HAP-1 (cell line): ENCODE data around the gene GOLM1.

Experiments used
- DNase-seq, 2 experiments: peaks; one replicate each; pipeline ENCODE4 v3.0.0-alpha.2; 2016 to 2020; ENCODE audit warnings: low spot score in 2 of 2
- H3K27me3 ChIP-seq: fragments of 250-450 bp; sonication (Bioruptor Pico); 2 replicates; pipeline ENCODE4 v1.5.1; 2020; ENCODE audit warnings: low read depth, mild to moderate bottlenecking, moderate library complexity
- H3K36me3 ChIP-seq: fragments of 250-450 bp; sonication (Bioruptor Pico); replicated peaks from 2 replicates; pipeline ENCODE4 v1.5.1; 2020; ENCODE audit warnings: mild to moderate bottlenecking
- H3K4me1 ChIP-seq: fragments of 250-450 bp; sonication (Bioruptor Pico); 2 replicates; pipeline ENCODE4 v1.5.1; 2020; ENCODE audit warnings: mild to moderate bottlenecking
- H3K4me3 ChIP-seq: fragments of 250-450 bp; sonication (Bioruptor Pico); 2 replicates; pipeline ENCODE4 v1.5.1; 2020; ENCODE audit warnings: mild to moderate bottlenecking, moderate library complexity
- H3K9me3 ChIP-seq: fragments of 250-450 bp; sonication (Bioruptor Pico); 2 replicates; pipeline ENCODE4 v1.5.1; 2020; ENCODE audit warnings: mild to moderate bottlenecking, moderate library complexity
- in situ Hi-C: fragments of 300-500 bp; cut with MboI; formaldehyde crosslinking; loops from 3 replicates; pipeline ENCODE4 v1.14.3; 2020; ENCODE audit warnings: low sequenced_read_pairs, inconsistent platforms, mixed read lengths

The GOLM1 gene

DNA sequence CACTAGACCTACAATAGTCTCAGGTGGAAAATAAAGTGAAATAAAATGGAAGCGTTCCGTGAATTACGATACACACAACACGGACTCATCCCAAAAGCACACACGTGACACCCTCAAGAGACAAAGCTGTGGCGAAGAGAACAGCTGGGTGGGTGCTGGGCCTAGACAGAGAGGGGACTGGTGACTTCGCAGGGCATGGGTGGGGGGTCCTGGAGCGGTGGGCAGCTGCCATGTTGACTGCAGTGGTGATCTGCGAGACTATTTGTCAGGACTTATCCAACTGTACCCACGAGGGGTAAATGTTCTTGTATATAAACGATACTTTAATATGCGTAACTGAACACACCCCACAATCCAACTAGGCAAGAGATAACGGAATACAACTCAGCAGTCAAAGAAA lies 52.0 kb downstream of the GOLM1 start:
- in situ Hi-C loops, result loop anchor here (25.0 kb wide), 2 partner anchors 190 to 210 kb away; no protein-coding TSS in a partner anchor
- no peak for DNase-seq

DNA sequence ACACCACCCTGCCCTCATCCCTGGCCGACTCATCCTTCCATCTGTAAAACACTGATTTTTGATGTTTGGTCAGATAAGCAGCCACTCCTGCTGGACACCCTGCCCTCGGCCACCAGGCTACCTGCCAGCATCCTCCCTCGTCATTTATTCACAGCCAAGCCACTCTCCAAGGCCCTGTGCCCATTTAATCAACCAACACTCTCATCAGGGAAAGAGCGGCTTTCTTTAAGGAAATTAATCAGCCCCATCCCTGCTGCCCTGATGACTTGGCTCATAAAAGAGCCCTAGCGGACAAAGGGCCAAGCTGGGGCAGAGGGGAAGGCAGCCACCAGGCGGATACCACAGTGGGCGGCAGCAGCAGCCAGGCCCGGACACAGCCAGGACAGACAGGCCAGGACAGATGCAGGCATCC lies 52.4 kb downstream of the GOLM1 start:
- Histone ChIP-seq H3K36me3 (no peaks in the 10 kb centered on the region; the same call in 1 of the 2 replicates), H3K9me3 (no peaks in the 10 kb centered on the region), H3K4me3 (no peak overlapping the region), H3K4me1 (no peaks in the 10 kb centered on the region), H3K27me3 (no peaks in the 10 kb centered on the region)
- in situ Hi-C loops, result loop anchor here (25.0 kb wide), 2 partner anchors 190 to 210 kb away; no protein-coding TSS in a partner anchor
- DNase-seq, result no peak

More for the DNA sequence above, 52.0 kb downstream of the GOLM1 start:
- Histone ChIP-seq H3K4me1 (no peaks in the 10 kb centered on the region), H3K4me3 (no peak overlapping the region), H3K27me3 (no peaks in the 10 kb centered on the region), H3K9me3 (no peaks in the 10 kb centered on the region), H3K36me3 (no peaks in the 10 kb centered on the region; the same call in 1 of the 2 replicates)

DNA sequence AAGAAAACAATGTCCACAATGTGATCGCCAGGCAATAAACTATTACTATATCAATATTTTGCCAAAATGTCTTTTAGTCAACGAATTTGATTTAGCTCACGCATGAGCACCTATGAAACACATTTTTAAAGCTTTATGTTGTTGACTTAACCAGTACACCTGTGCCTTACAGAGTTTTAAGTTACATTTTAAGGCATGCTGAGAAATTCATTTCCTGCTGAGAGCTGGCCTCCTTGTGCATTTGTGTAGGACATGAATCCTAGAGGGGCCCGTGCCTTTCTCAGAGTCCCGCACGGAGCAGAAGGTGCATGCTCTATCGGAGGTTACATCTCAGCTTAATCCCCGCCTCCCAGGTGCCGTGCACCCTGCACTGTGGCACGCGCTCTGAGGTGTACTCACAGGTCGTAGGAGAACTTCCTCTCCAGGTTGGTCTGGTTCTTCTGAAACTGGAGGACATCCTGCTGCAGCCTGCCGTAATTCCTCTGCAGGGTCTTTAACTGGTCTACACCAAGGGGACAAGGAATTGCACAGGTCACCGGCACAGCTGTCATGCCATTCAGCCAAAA lies 53.2 kb downstream of the GOLM1 start:
- in situ Hi-C loops, result loop anchor here (25.0 kb wide), 2 partner anchors 191 to 209 kb away; no protein-coding TSS in a partner anchor
- no peak for DNase-seq
- no peaks in the 10 kb centered on the region for H3K27me3 ChIP-seq
- no peak overlapping the region for H3K4me3 ChIP-seq
- no peaks in the 10 kb centered on the region; the same call in 1 of the 2 replicates for H3K36me3 ChIP-seq
- H3K4me1 ChIP-seq, result no peaks in the 10 kb centered on the region
- H3K9me3 ChIP-seq, result no peaks in the 10 kb centered on the region

DNA sequence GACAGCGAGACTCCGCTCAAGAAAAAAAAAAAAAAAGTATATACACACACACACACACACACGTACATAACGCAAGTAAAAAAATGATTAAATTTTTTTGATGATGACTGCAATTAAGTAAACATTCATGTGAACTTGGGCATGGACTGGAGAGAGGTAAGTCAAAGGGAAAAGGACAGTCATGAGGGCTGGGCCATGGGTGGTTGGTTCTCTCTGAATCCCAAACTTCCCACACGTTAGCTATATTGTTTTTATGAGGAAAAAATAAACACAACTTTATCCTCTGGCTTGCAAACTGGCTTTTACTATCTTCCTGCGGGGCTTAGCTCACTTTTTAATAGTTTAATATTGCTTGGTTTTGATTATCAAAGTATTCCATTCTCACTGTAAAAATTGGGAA lies 53.7 kb downstream of the GOLM1 start:
- no peaks in the 10 kb centered on the region for H3K4me1 ChIP-seq
- in situ Hi-C loops, result loop anchor here (25.0 kb wide), 2 partner anchors 192 to 208 kb away; no protein-coding TSS in a partner anchor
- H3K27me3 ChIP-seq, result no peaks in the 10 kb centered on the region
- no peak for DNase-seq
- no peaks in the 10 kb centered on the region; the same call in 1 of the 2 replicates for H3K36me3 ChIP-seq
- no peaks in the 10 kb centered on the region for H3K9me3 ChIP-seq
- no peak overlapping the region for H3K4me3 ChIP-seq

DNA sequence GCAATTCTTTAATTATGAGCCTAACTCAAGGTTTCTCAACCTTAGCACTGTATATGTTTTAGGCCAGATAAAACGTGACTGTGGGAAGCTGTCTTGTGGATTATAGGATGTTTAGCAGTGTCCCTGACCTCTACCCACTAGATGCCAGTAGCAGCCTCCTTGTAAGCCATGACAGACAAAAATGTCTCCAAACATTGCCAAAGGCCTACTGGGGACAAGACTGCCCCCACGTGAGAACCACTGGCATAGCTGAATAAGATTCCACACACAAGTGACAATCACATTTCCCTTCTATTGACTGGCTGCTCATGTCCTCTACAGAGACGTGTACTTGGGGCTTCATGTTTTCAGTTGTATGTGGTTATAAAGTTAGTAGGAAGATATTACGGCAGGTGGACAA lies 55.4 kb downstream of the GOLM1 start:
- Histone ChIP-seq H3K4me1 (no peaks in the 10 kb centered on the region), H3K4me3 (no peak overlapping the region), H3K27me3 (no peaks in the 10 kb centered on the region), H3K36me3 (no peaks in the 10 kb centered on the region; the same call in 1 of the 2 replicates), H3K9me3 (no peaks in the 10 kb centered on the region)
- in situ Hi-C loops, result loop anchor here (25.0 kb wide), 2 partner anchors 193 to 207 kb away; no protein-coding TSS in a partner anchor
- DNase-seq, result no peak

DNA sequence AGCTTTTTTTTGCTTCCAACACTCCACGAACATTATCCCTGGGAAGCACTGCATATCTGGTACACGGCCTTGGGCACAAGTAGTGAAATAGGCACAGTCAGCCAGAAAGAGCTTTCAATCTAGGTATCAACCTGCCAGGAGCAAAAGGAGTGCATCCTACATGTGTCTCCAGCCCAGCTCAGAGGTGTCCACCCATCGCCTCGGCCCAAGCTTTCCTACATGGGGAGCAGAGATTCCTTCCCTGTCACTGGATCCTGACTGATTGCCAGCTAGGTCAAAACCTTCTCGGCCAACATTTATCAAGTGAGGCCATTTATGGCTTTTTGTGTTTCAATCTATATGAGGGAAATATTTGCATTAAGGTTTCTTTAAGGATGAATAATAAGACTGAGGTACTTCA lies 55.8 kb downstream of the GOLM1 start:
- H3K36me3 ChIP-seq, result no peaks in the 10 kb centered on the region; the same call in 1 of the 2 replicates
- no peak for DNase-seq
- no peak overlapping the region for H3K4me3 ChIP-seq
- no peaks in the 10 kb centered on the region for H3K27me3 ChIP-seq
- H3K4me1 ChIP-seq, result no peaks in the 10 kb centered on the region
- H3K9me3 ChIP-seq, result no peaks in the 10 kb centered on the region
- in situ Hi-C loops, result loop anchor here (25.0 kb wide), 2 partner anchors 194 to 206 kb away; no protein-coding TSS in a partner anchor

DNA sequence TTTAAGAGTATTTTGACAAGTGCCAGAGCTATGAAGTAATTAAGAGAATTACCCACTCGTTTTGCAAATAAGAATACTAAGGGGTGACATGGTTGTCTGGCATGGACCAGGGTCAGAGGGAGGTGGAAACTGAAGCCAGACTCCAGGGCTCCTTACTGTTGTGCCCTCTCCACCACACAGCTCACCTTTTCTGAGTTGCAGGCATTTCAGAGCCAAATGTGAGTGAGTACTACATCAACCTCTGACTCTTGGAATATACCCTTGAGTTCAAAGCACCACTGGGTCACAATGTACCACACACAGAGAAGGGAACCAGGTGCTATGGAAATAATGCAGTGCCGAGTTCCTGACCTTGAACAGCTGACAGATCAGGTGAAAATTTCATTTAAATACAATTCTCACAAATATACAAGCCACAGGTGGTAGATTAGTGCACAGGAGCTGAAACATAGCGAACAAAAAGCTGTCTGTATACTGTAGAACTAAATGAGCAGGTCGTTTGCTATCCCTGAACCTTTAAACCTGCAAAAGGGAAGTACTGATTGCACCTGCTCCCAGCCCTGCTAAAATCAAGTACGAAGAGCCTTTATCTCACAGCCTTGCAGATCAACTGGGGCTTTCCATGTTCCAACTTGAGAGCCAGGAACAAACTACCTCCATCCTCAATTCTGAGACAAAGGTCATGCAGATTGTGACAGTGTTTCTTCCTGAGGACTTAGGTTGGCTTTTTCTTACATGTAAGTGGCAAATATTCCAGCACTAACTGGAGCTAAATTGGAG lies 57.0 kb downstream of the GOLM1 start:
- Histone ChIP-seq H3K4me3 (no peak overlapping the region), H3K4me1 (no peaks in the 10 kb centered on the region), H3K9me3 (no peaks in the 10 kb centered on the region), H3K36me3 (no peaks in the 10 kb centered on the region; the same call in 1 of the 2 replicates), H3K27me3 (no peaks in the 10 kb centered on the region)
- in situ Hi-C loops, result loop anchor here (25.0 kb wide), 2 partner anchors 195 to 205 kb away; no protein-coding TSS in a partner anchor
- DNase-seq, result no peak

DNA sequence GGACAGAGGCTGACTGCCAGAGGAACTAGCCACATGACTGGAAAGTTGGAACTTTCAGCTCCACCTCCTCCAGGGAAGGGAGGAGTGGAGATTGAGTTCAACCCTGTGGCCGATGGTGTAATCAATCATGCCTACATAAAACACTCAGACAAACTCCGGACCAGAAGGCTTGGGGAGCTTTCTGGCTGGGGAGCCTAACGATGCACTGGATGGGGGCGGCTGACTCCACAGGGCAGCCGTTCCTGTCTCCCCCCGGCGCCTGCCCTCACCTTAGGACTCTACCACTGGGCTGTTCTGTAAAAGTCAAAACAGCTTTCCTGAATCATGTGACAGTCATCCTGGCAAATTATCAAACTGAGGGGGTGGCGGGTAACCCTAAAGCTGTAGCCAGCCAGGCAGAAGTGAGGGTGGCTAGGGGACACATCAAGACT lies 58.0 kb downstream of the GOLM1 start:
- H3K27me3 ChIP-seq, result no peaks in the 10 kb centered on the region
- H3K4me3 ChIP-seq, result no peak overlapping the region
- DNase-seq, result no peak
- H3K4me1 ChIP-seq, result no peaks in the 10 kb centered on the region
- no peaks in the 10 kb centered on the region for H3K9me3 ChIP-seq
- in situ Hi-C loops, result loop anchor here (25.0 kb wide), 2 partner anchors 196 to 204 kb away; no protein-coding TSS in a partner anchor
- H3K36me3 ChIP-seq, result no peaks in the 10 kb centered on the region; the same call in 1 of the 2 replicates

DNA sequence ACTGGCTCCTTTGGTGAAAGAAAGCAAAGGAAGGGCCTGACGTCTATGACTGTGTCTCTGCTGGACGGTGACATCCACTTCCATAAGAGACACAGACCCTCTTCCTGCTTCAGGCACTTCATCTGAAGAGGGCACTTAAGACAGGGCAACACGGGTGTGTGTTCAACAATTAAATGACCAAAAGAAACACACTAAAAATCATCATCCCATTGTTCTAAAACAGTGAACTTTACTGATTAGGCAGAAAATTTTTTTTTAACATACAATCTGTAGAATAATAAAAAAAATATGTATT lies 58.5 kb downstream of the GOLM1 start:
- in situ Hi-C loops, result loop anchor here (25.0 kb wide), 2 partner anchors 196 to 204 kb away; no protein-coding TSS in a partner anchor
- Histone ChIP-seq H3K36me3 (peaks cover 3% of the 10 kb centered on the region; the same call in 1 of the 2 replicates), H3K4me1 (no peaks in the 10 kb centered on the region), H3K9me3 (no peaks in the 10 kb centered on the region), H3K27me3 (no peaks in the 10 kb centered on the region), H3K4me3 (no peak overlapping the region)
- no peak for DNase-seq

DNA sequence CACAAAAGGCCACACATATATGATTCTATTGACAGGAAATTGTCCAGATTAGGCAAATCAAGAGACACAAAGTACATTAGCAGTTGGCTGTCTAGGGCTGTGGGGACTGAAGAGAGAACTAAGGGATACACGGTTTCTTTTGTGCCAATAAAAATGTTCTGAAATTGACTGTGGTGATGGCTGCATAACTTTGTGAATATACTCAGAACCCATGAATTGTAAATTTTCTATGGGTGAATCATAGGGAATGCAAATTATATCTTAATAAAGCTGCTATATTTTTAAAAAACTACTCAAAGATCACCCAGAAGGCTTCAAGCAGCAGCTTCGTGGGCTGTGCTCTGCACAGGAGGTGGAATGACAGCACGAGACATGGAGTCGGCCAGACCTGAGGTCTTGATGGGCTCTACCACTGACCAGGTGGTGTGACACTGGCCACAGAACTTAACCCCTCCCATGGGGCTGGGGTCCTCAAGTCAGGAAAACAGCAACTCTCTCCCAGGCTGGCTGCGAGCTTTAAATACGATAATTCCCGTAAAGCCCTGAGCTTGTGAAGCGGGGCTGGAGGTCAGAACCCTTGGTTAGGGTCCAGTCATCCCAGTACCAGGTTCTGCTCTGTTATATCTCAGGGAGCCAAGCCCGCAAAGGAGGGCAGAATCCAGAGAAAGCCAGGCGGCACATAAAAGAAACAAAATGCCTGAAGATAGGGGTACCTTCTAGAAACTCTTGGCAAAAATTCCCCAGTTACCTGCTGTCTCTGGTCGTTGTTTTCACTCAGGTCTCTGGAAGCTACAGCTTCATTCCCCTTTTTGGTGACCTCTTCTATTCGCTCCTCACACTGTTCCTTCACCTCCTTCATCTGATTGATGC lies 59.1 kb downstream of the GOLM1 start:
- no peak for DNase-seq
- no peaks in the 10 kb centered on the region for H3K4me1 ChIP-seq
- in situ Hi-C loops, result loop anchor here (10.0 to 25.0 kb wide), 3 partner anchors 55 to 203 kb away; partner anchors contain the start of gene GOLM1
- no peaks in the 10 kb centered on the region for H3K9me3 ChIP-seq
- H3K27me3 ChIP-seq, result no peaks in the 10 kb centered on the region
- H3K4me3 ChIP-seq, result no peak overlapping the region
- H3K36me3 ChIP-seq, result peaks cover 4% of the 10 kb centered on the region; the same call in 1 of the 2 replicates

DNA sequence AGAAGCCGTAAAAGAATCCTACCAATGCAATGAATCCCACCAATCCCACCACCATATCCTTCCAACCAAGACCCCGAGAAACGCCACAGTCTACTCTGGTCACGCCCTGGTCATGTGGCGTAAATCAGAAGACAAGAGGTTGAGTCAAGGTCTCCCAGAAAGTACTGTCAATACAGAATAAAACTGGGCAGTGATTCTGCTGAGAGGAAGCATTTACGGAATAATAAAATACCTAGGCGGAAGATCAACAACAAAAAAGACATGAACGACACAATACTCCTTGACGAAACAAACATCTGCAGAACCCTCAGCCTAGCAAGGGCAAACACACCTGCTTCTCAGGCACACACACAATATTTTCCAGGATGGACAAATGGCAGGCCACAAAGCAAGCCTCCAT lies 62.8 kb downstream of the GOLM1 start:
- DNase-seq, result no peak
- peaks cover 24% of the 10 kb centered on the region for H3K36me3 ChIP-seq

DNA sequence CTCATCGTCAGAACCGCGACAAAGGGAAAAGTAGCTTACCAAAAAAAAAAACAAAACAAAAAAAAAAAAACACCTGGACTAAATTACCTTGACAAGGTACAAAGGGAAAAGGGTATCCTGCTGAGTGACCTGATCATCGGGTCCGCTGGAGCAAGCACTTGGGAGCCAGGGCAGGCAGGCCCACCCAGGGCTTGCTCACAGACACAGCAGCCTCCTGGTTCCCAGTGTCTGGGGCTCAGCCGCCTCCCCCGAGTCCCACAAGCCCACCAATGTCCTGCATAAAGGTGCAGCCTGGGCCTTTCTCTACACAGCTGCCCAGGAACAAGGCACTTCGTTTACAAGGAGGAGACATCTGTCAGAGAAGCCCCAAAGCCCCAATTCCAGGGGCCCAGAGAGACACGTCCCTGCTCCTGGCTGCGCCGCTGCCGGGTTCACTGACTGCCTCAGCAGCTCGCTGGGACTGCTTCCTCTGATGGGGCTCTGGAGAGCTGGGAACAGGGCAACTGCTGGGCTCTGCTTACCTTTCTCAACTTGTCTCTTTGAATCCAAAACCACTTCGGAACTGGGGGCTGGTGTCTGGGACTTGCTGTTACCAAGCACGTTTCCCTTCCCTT lies 63.4 kb downstream of the GOLM1 start:
- Histone ChIP-seq H3K4me3 (no peak overlapping the region), H3K27me3 (no peaks in the 10 kb centered on the region), H3K36me3 (peaks cover 24% of the 10 kb centered on the region), H3K4me1 (no peaks in the 10 kb centered on the region), H3K9me3 (no peaks in the 10 kb centered on the region)
- in situ Hi-C loops, result loop anchor here (10.0 to 25.0 kb wide), 3 partner anchors 59 to 201 kb away; partner anchors contain the start of gene GOLM1
- DNase-seq, result no peak

More for the DNA sequence above, 62.8 kb downstream of the GOLM1 start:
- H3K9me3 ChIP-seq, result no peaks in the 10 kb centered on the region
- in situ Hi-C loops, result loop anchor here (10.0 to 25.0 kb wide), 3 partner anchors 58 to 201 kb away; partner anchors contain the start of gene GOLM1
- no peak overlapping the region for H3K4me3 ChIP-seq
- H3K27me3 ChIP-seq, result no peaks in the 10 kb centered on the region
- no peaks in the 10 kb centered on the region for H3K4me1 ChIP-seq
